Astrocyte (in vitro differentiated cells and primary cell): ENCODE data around the gene CRTAP.

Experiments used
- EZH2 ChIP-seq: IDR thresholded peaks from 2 replicates; pipeline ENCODE4 v1.6.1; 2012; ENCODE audit warnings: mild to moderate bottlenecking, low read length, inconsistent platforms; ENCODE audit not compliant: insufficient read depth
- TF ChIP-seq, protein P1 (sequence below): IDR thresholded peaks from 2 replicates; pipeline ENCODE4 v1.5.1; 2011; ENCODE audit warnings: low read depth, mild to moderate bottlenecking, inconsistent platforms, low read length, moderate library complexity; ENCODE audit not compliant: insufficient read depth

DNA sequence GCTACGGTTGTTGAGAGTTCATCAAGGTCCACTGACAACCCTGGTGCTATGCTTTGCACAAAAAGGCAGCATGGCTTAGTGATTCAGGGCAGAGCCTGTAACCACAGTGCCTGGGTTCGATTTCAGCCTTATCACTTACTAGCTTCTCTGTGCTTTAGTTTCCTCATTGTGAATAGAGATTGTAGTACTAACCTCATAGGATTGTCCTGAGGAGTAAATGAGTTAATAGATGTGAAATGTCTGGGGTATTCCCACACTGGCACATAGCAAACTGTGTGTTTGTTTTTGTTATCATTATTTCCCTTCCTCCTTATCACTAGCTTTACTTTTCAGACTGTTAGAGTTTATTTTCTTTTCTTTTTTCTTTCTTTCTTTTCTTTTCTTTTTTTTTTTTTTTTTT lies 16.3 kb downstream of the CRTAP start:
- TF ChIP-seq, protein P1, sequence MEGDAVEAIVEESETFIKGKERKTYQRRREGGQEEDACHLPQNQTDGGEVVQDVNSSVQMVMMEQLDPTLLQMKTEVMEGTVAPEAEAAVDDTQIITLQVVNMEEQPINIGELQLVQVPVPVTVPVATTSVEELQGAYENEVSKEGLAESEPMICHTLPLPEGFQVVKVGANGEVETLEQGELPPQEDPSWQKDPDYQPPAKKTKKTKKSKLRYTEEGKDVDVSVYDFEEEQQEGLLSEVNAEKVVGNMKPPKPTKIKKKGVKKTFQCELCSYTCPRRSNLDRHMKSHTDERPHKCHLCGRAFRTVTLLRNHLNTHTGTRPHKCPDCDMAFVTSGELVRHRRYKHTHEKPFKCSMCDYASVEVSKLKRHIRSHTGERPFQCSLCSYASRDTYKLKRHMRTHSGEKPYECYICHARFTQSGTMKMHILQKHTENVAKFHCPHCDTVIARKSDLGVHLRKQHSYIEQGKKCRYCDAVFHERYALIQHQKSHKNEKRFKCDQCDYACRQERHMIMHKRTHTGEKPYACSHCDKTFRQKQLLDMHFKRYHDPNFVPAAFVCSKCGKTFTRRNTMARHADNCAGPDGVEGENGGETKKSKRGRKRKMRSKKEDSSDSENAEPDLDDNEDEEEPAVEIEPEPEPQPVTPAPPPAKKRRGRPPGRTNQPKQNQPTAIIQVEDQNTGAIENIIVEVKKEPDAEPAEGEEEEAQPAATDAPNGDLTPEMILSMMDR: no peak
- no peak for TF ChIP-seq EZH2
